Panc1 (cell line): ENCODE results near the gene KRT8. TPM values are rescaled to one million over a fixed set of nuclear protein-coding genes. Genes with fewer than 3 reads are reported as not detected.

Experiments
- ATAC-seq: fragments of 200-7000 bp; cut with Tn5 transposase; 2 replicates; pipeline ENCODE4 v1.9.1; 2020; ENCODE audit warnings: mild to moderate bottlenecking, moderate library complexity
- BruUV-seq: library from RNA; stranded (reverse); fragments of 400-500 nt; replicated peaks from 2 replicates; lab custom pipeline; 2021; lab: Mats Ljungman, UMichigan
- CTCF ChIA-PET: fragments of 300-600 bp; sonication (Branson Sonifier 250); formaldehyde crosslinking; loops from one replicate; lab custom pipeline; 2022; ENCODE audit warnings: antibody characterized with exemption; lab: Charles Lee
- POLR2A ChIA-PET: fragments of 300-600 bp; sonication (Branson Sonifier 250); formaldehyde crosslinking; loops from one replicate; lab custom pipeline; 2022; ENCODE audit warnings: antibody characterized with exemption; lab: Charles Lee
- DNase-seq: peaks from one replicate; pipeline ENCODE4 v3.0.0-alpha.2; 2010; ENCODE audit warnings: low read depth, low spot score
- H3K27ac ChIP-seq: 2 replicates; pipeline ENCODE4 v1.5.1; 2011; ENCODE audit warnings: mild to moderate bottlenecking, low read length, inconsistent platforms
- H3K27me3 ChIP-seq: fragments of 200-500 bp; sonication (Bioruptor generic); 2 replicates; pipeline ENCODE4 v1.6.0; 2014; ENCODE audit warnings: low read length, inconsistent platforms; ENCODE audit not compliant: control insufficient read depth, insufficient read depth
- H3K36me3 ChIP-seq: fragments of 200-500 bp; sonication (Bioruptor generic); 2 replicates; pipeline ENCODE4 v1.5.1; 2014; ENCODE audit warnings: inconsistent platforms, mild to moderate bottlenecking, low read length, moderate library complexity; ENCODE audit not compliant: control insufficient read depth, insufficient read depth
- H3K4me1 ChIP-seq: 2 replicates; pipeline ENCODE4 v1.5.1; 2011; ENCODE audit warnings: inconsistent platforms, mild to moderate bottlenecking, low read length, moderate library complexity; ENCODE audit not compliant: control insufficient read depth, insufficient read depth
- H3K4me3 ChIP-seq, 2 experiments: 2 replicates each; pipeline ENCODE4 v1.5.1; 2011 to 2012; ENCODE audit warnings: low read depth in 2 of 2, low read length in 2 of 2, mild to moderate bottlenecking in 2 of 2, inconsistent platforms in 1 of 2, moderate library complexity in 1 of 2
- H3K9me3 ChIP-seq: fragments of 200-500 bp; sonication (Bioruptor generic); 2 replicates; pipeline ENCODE4 v1.5.1; 2014; ENCODE audit warnings: low read depth, mild to moderate bottlenecking, inconsistent platforms, low read length, moderate library complexity; ENCODE audit not compliant: control insufficient read depth, insufficient read depth
- POLR2AphosphoS5 ChIP-seq: IDR thresholded peaks from 2 replicates; pipeline ENCODE4 v1.6.1; 2012; ENCODE audit warnings: mild to moderate bottlenecking, low read depth, low read length, moderate library complexity
- SIN3A ChIP-seq: IDR thresholded peaks from 2 replicates; pipeline ENCODE4 v1.6.1; 2012; ENCODE audit warnings: low read depth, mild to moderate bottlenecking, low read length, moderate library complexity, borderline replicate concordance; ENCODE audit not compliant: insufficient read depth
- TCF7L2 ChIP-seq: IDR thresholded peaks from 2 replicates; pipeline ENCODE4 v1.6.1; 2011; ENCODE audit warnings: mild to moderate bottlenecking, low read depth, low read length, inconsistent platforms
- in situ Hi-C: cut with HindIII; loops from 2 replicates; pipeline ENCODE4 v1.10.0; 2016; ENCODE audit warnings: low sequenced_read_pairs, low pct_unique_long_range_greater_than_20kb
- intact Hi-C: fragments of 100-400 bp; cut with micrococcal nuclease; formaldehyde crosslinking; loops from one replicate; pipeline ENCODE4 v1.10.0; 2022; ENCODE audit not compliant: unreplicated experiment
- total RNA-seq: library from RNA; stranded (reverse); gene quantifications from one replicate; pipeline ENCODE4 v1.2.1, GENCODE V29; 2021; ENCODE audit not compliant: unreplicated experiment
- TF ChIP-seq, protein P1 (sequence below): fragments of 450-650 bp; IDR thresholded peaks from 2 replicates; pipeline ENCODE4 v1.5.1; 2017; ENCODE audit warnings: mild to moderate bottlenecking
- TF ChIP-seq, protein P2 (sequence below), 2 experiments: IDR thresholded peaks; 2 replicates each; pipeline ENCODE4 v1.6.1; 2011 to 2012; ENCODE audit warnings: low read depth in 2 of 2, control low read depth in 1 of 2, low read length in 1 of 2, mild to moderate bottlenecking in 1 of 2, moderate library complexity in 1 of 2; ENCODE audit not compliant: insufficient read depth in 1 of 2

KRT8 gene
- total RNA-seq, 1 experiment from 2014 or later = 6,125 TPM

DNA sequence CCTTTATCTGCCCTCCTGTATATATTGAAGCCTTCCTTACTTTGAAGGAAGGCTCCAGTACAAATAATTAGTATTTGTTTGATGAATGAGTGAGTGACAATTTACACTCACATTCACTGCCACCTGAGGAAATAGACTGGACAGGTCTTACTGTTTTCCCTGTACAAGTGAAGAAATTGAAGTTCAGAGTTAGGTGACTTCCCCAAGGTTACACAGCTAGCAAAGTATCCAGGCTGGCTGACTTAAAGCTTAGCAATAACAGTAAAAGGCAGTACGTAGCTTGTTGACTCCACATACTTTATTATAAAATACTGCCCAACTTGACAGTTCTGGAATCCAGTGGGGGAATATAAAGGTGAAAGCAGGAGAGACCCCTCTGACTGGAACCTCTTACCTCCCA, 41.5 kb upstream of the KRT8 start:
- Histone ChIP-seq H3K27me3 (no peaks in the 10 kb centered on the region), H3K9me3 (no peaks in the 10 kb centered on the region), H3K27ac (peak overlapping the region; percentile 98), H3K36me3 (peaks cover 8% of the 10 kb centered on the region; the same call in 1 of the 2 replicates), H3K4me3 (peak overlapping the region in 1 of 2 experiments; percentile 7; a peak in 2 of 4 replicates), H3K4me1 (peaks cover 59% of the 10 kb centered on the region)
- POLR2A ChIA-PET = interaction anchor here (1.0 to 2.8 kb wide), 2 partner anchors 41 to 50 kb away, joined by 3 to 8 read pairs; partner anchors contain the start of gene KRT8
- CTCF ChIA-PET = interaction anchor here (1.2 to 1.9 kb wide), 2 partner anchors 34 to 41 kb away, joined by 3 to 6 read pairs; partner anchors contain the start of gene KRT8
- TF ChIP-seq SIN3A = no peak
- TF ChIP-seq, protein P1, sequence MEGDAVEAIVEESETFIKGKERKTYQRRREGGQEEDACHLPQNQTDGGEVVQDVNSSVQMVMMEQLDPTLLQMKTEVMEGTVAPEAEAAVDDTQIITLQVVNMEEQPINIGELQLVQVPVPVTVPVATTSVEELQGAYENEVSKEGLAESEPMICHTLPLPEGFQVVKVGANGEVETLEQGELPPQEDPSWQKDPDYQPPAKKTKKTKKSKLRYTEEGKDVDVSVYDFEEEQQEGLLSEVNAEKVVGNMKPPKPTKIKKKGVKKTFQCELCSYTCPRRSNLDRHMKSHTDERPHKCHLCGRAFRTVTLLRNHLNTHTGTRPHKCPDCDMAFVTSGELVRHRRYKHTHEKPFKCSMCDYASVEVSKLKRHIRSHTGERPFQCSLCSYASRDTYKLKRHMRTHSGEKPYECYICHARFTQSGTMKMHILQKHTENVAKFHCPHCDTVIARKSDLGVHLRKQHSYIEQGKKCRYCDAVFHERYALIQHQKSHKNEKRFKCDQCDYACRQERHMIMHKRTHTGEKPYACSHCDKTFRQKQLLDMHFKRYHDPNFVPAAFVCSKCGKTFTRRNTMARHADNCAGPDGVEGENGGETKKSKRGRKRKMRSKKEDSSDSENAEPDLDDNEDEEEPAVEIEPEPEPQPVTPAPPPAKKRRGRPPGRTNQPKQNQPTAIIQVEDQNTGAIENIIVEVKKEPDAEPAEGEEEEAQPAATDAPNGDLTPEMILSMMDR = no peak
- no peak for TF ChIP-seq TCF7L2
- no peak for TF ChIP-seq POLR2AphosphoS5
- TF ChIP-seq, protein P2, sequence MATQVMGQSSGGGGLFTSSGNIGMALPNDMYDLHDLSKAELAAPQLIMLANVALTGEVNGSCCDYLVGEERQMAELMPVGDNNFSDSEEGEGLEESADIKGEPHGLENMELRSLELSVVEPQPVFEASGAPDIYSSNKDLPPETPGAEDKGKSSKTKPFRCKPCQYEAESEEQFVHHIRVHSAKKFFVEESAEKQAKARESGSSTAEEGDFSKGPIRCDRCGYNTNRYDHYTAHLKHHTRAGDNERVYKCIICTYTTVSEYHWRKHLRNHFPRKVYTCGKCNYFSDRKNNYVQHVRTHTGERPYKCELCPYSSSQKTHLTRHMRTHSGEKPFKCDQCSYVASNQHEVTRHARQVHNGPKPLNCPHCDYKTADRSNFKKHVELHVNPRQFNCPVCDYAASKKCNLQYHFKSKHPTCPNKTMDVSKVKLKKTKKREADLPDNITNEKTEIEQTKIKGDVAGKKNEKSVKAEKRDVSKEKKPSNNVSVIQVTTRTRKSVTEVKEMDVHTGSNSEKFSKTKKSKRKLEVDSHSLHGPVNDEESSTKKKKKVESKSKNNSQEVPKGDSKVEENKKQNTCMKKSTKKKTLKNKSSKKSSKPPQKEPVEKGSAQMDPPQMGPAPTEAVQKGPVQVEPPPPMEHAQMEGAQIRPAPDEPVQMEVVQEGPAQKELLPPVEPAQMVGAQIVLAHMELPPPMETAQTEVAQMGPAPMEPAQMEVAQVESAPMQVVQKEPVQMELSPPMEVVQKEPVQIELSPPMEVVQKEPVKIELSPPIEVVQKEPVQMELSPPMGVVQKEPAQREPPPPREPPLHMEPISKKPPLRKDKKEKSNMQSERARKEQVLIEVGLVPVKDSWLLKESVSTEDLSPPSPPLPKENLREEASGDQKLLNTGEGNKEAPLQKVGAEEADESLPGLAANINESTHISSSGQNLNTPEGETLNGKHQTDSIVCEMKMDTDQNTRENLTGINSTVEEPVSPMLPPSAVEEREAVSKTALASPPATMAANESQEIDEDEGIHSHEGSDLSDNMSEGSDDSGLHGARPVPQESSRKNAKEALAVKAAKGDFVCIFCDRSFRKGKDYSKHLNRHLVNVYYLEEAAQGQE (IDR thresholded peaks at IDR 0.05; ENCODE audit: insufficient read depth in 1 of 2, low read depth in 2 of 2, low read length in 1 of 2) = no peak
- ATAC-seq (no peak), DNase-seq (no peak)
- in situ Hi-C loops (no loop called here), intact Hi-C loops (no loop called here)
- BruUV-seq = no TSS peak

DNA sequence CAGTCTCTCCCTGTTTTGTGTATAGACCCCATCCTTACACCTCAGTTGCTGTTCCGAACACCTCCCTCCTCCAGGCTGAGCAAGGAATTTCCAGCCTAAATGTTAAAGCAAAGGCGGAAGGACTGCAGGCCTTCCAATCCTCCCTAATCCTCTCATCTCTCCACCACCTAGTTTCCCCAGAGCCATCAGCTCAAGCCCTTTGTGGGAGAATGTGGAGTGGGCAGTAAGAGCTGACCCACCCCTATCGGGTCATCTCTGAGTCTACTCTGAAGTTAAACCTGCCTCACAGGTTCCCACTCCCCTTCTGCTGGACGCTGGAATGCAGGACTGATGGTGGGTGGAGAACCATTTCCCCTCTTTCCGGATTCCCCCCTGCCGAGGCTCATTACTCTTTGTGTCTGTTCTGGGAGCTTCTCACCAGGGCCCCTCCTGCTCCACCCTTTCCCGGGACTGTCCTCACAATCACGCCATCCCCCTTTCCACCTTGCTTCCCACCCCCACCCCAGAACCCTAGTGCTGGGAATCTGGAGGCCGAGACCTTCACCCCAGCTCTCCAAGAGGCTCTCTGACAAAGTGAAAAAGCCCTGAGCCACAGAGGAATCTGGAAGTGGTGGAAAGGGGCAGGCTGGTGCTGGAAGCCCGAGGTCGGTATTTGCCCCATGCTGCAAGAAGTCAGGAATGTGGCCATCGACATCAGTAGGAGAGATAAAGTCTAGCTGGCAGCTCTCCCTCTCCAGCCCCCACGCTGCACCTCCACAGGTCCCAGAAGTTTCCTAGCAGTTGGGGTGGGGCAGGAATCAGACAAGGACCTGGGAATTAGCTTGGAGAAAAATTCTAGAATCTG, 40.7 kb upstream of the KRT8 start:
- no peak for DNase-seq
- ChIA-PET CTCF (interaction anchor here (1.2 to 1.9 kb wide), 2 partner anchors 35 to 41 kb away, joined by 3 to 6 read pairs; partner anchors contain the start of gene KRT8), POLR2A (interaction anchor here (1.0 to 2.8 kb wide), 2 partner anchors 40 to 49 kb away, joined by 3 to 8 read pairs; partner anchors contain the start of gene KRT8)
- ATAC-seq = no peak
- peaks cover 8% of the 10 kb centered on the region; the same call in 1 of the 2 replicates for H3K36me3 ChIP-seq
- H3K27ac ChIP-seq = peak overlapping the region; percentile 98
- H3K9me3 ChIP-seq = no peaks in the 10 kb centered on the region
- in situ Hi-C loops = no loop called here
- peaks cover 54% of the 10 kb centered on the region for H3K4me1 ChIP-seq
- TF ChIP-seq TCF7L2 (no peak; the same call in 1 of the 2 replicates), POLR2AphosphoS5 (no peak), SIN3A (no peak)
- TF ChIP-seq, protein P2 (IDR thresholded peaks at IDR 0.05; ENCODE audit: insufficient read depth in 1 of 2, low read depth in 2 of 2, low read length in 1 of 2) = no peak
- TF ChIP-seq, protein P1 = no peak
- H3K4me3 ChIP-seq = peak overlapping the region in 1 of 2 experiments; percentile 7; a peak in 2 of 4 replicates
- H3K27me3 ChIP-seq = no peaks in the 10 kb centered on the region
- no TSS peak for BruUV-seq
- intact Hi-C loops = no loop called here
